ENCODE measurements around the gene TRNAU1AP. TPM values are rescaled to one million over a fixed set of nuclear protein-coding genes. Genes with fewer than 3 reads are reported as not detected.

TRNAU1AP gene
- total RNA-seq, 1 donor from 2014 or later = 39.8 TPM

DNA sequence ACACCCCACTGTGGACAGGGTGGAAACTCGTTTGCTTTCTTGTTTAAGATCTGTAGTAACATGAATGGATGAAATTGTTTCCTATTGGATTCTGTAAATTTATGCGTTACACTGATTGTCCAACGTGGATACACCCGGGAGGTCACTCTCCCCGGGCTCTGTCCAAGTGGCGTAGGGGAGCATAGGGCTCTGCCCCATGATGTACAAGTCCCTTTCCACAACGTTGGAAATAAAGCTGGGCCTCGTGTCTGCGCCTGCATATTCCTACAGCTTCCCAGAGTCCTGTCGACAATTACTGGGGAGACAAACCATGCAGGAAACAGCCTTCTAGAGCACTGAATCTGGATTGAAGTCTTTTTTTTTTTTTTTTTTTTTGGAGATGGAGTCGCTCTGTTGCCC, 45.6 kb upstream of the TRNAU1AP start:
- Mint-ChIP-seq H3K4me3 (ENCODE audit: unreplicated experiment) (peak overlapping the region; percentile 96), H3K4me1 (ENCODE audit: low read depth, unreplicated experiment) (peaks cover 7% of the 10 kb centered on the region), H3K9me3 (ENCODE audit: unreplicated experiment) (peaks cover 3% of the 10 kb centered on the region), H3K27ac (ENCODE audit: unreplicated experiment) (peak overlapping the region; percentile 90), H3K27me3 (ENCODE audit: unreplicated experiment) (peaks cover 4% of the 10 kb centered on the region), H3K36me3 (ENCODE audit: unreplicated experiment) (no peaks in the 10 kb centered on the region)
- no peak for DNase-seq
- TF ChIP-seq, protein P1, sequence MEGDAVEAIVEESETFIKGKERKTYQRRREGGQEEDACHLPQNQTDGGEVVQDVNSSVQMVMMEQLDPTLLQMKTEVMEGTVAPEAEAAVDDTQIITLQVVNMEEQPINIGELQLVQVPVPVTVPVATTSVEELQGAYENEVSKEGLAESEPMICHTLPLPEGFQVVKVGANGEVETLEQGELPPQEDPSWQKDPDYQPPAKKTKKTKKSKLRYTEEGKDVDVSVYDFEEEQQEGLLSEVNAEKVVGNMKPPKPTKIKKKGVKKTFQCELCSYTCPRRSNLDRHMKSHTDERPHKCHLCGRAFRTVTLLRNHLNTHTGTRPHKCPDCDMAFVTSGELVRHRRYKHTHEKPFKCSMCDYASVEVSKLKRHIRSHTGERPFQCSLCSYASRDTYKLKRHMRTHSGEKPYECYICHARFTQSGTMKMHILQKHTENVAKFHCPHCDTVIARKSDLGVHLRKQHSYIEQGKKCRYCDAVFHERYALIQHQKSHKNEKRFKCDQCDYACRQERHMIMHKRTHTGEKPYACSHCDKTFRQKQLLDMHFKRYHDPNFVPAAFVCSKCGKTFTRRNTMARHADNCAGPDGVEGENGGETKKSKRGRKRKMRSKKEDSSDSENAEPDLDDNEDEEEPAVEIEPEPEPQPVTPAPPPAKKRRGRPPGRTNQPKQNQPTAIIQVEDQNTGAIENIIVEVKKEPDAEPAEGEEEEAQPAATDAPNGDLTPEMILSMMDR (IDR thresholded peaks at IDR 0.05; ENCODE audit: partially characterized antibody, unreplicated experiment) = no peak

DNA sequence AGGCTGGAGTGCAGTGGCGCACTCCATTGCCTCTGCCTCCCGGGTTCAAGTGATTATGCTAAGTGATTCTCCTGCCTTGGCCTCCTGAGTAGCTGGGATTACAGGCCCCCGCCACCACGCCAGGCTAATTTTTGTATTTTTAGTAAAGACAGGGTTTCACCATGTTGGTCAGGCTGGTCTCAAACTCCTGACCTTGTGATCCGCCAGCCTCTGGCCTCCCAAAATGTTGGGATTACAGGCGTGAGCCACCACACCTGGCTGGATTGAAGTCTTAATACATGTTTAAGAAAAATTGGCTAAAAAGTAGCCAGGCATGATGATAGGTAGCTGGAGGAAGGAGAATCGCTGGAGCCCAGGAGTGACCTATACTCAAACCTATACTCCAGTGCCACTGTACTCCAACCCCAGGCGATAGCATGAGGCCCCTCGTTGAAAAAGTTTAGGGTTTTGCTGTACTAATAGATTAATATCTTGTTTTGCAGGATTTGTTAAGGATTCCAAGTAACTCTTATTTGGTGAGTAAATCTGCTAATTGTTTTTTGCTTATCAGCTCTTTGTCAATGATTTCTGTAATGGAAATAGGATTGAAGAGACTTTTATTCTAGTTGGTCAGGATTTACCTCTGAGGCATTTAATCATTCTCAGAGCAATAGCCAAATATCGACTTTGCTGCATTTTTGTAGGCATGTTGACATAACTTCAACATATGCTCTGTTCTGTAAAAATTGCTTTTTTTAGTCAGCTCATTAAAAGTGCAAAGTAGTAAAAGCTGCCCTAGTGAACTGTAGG, 45.0 kb upstream of the TRNAU1AP start:
- Mint-ChIP-seq H3K4me3 (ENCODE audit: unreplicated experiment) (peak overlapping the region; percentile 96), H3K4me1 (ENCODE audit: low read depth, unreplicated experiment) (peaks cover 10% of the 10 kb centered on the region), H3K36me3 (ENCODE audit: unreplicated experiment) (no peaks in the 10 kb centered on the region), H3K27me3 (ENCODE audit: unreplicated experiment) (peaks cover 4% of the 10 kb centered on the region), H3K27ac (ENCODE audit: unreplicated experiment) (peak overlapping the region; percentile 55), H3K9me3 (ENCODE audit: unreplicated experiment) (peaks cover 3% of the 10 kb centered on the region)
- no peak for DNase-seq
- TF ChIP-seq, protein P1 (IDR thresholded peaks at IDR 0.05; ENCODE audit: partially characterized antibody, unreplicated experiment) = no peak

DNA sequence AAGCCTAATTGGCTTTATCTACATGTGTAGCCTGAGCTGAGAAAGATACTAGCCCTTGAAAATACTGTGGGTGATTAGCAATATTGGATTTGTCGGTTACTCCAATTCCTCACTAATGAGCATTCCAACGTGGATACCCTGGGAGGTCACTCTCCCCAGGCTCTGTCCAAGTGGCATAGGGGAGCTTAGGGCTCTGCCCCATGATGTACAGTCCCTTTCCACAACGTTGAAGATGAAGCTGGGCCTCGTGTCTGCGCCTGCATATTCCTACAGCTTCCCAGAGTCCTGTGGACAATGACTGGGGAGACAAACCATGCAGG, 44.5 kb upstream of the TRNAU1AP start:
- no peak for DNase-seq

DNA sequence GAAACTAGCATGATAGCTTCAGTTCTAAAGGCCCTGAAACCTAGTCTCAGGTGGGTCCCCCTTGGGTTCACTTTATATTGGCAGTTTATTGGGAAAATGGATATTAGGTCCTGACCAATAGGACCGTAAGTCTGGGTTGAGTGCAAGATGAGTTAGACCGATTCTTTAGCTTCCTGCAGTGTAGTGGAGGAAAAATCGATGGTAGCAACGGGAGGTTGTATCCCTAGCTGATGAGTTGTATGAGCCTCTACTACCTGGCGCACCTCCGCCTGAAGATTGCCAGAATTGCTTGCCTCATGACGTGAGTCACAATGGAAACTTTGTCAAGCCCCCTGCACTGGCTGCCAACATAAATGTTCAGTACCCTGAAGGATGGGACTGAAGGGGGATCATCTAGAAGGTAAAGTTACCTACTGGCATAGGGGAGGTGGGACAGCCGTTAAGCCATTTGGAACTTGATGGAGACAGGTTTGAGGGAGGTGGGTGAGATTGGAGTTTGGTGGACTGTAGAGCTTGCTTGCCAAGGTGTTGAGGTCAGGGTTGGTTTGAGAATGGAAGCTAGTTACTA, 43.1 kb upstream of the TRNAU1AP start:
- H3K4me1 Mint-ChIP-seq (ENCODE audit: low read depth, unreplicated experiment) = peaks cover 10% of the 10 kb centered on the region
- peaks cover 4% of the 10 kb centered on the region for H3K27me3 Mint-ChIP-seq (ENCODE audit: unreplicated experiment)
- peaks cover 3% of the 10 kb centered on the region for H3K9me3 Mint-ChIP-seq (ENCODE audit: unreplicated experiment)
- DNase-seq = no peak
- peak overlapping the region; percentile 62 for H3K27ac Mint-ChIP-seq (ENCODE audit: unreplicated experiment)
- no peaks in the 10 kb centered on the region for H3K36me3 Mint-ChIP-seq (ENCODE audit: unreplicated experiment)
- TF ChIP-seq, protein P1 (IDR thresholded peaks at IDR 0.05; ENCODE audit: partially characterized antibody, unreplicated experiment) = no peak
- H3K4me3 Mint-ChIP-seq (ENCODE audit: unreplicated experiment) = peak overlapping the region; percentile 30

More for the DNA sequence above, 44.5 kb upstream of the TRNAU1AP start:
- peaks cover 3% of the 10 kb centered on the region for H3K9me3 Mint-ChIP-seq (ENCODE audit: unreplicated experiment)
- H3K27ac Mint-ChIP-seq (ENCODE audit: unreplicated experiment) = peak overlapping the region; percentile 53
- H3K36me3 Mint-ChIP-seq (ENCODE audit: unreplicated experiment) = no peaks in the 10 kb centered on the region
- H3K27me3 Mint-ChIP-seq (ENCODE audit: unreplicated experiment) = peaks cover 4% of the 10 kb centered on the region
- peak overlapping the region; percentile 64 for H3K4me3 Mint-ChIP-seq (ENCODE audit: unreplicated experiment)
- TF ChIP-seq, protein P1 (IDR thresholded peaks at IDR 0.05; ENCODE audit: partially characterized antibody, unreplicated experiment) = no peak
- peaks cover 10% of the 10 kb centered on the region for H3K4me1 Mint-ChIP-seq (ENCODE audit: low read depth, unreplicated experiment)

Data from glutamatergic neuron (in vitro differentiated cells).